Measurements from ENCODE around the gene ZNF585A. TPM values are rescaled to one million over a fixed set of nuclear protein-coding genes. Genes with fewer than 3 reads are reported as not detected.

ZNF585A gene
- total RNA-seq, 3 donors from 2014 or later: 6.1 to 15.1 (median 15.1) TPM

DNA sequence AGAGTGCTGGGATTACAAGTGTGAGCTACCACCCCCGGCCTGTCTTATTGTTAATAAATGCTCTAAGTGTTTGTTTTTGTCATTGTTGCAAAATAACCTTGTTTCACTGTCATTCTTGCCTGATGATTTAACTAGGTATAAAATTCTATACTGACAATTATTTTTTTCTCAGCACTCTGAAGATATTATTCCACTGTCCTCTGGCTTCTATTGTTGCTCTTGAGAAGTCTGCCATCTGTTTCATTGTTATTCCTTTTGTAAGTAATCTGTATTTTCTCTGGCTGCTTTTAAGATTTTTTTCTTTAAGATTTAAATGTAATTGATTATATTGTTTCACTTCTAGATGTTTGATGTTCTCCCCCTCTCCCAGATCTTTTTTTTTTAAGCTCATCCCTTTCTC lies 76.6 kb downstream of the ZNF585A start:
- H3K4me3 ChIP-seq: no peak overlapping the region
- H3K4me1 ChIP-seq: no peaks in the 10 kb centered on the region
- DNase-seq (ENCODE audit: low spot score in 2 of 2): no peak
- H3K27ac ChIP-seq: no peak overlapping the region
- TF ChIP-seq, protein P1, sequence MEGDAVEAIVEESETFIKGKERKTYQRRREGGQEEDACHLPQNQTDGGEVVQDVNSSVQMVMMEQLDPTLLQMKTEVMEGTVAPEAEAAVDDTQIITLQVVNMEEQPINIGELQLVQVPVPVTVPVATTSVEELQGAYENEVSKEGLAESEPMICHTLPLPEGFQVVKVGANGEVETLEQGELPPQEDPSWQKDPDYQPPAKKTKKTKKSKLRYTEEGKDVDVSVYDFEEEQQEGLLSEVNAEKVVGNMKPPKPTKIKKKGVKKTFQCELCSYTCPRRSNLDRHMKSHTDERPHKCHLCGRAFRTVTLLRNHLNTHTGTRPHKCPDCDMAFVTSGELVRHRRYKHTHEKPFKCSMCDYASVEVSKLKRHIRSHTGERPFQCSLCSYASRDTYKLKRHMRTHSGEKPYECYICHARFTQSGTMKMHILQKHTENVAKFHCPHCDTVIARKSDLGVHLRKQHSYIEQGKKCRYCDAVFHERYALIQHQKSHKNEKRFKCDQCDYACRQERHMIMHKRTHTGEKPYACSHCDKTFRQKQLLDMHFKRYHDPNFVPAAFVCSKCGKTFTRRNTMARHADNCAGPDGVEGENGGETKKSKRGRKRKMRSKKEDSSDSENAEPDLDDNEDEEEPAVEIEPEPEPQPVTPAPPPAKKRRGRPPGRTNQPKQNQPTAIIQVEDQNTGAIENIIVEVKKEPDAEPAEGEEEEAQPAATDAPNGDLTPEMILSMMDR (IDR thresholded peaks at IDR 0.05): no peak
- TF ChIP-seq POLR2A (IDR thresholded peaks at IDR 0.05) (no peak), POLR2AphosphoS5 (IDR thresholded peaks at IDR 0.05) (no peak)
- H3K27me3 ChIP-seq: no peaks in the 10 kb centered on the region
- intact Hi-C loops (cut with DNase I; ENCODE audit: low total_unique reads): no loop called here
- H3K9me3 ChIP-seq: peaks cover 73 to 99% of the 10 kb centered on the region in 2 donors
- H3K36me3 ChIP-seq: peaks cover 33% of the 10 kb centered on the region

Other genes starting within 250 kb of the ZNF585A start
- 10 to 100 TPM in 2 of 3 donors, 1 to 10 TPM in 1; 5.1 to 19.2 (median 17.4) TPM for gene ZNF420, start 94.3 kb downstream of the ZNF585A start, total RNA-seq
- 10 to 100 TPM; 17.4 to 28.5 (median 23.0) TPM for gene ZNF585B, start 37.8 kb upstream of the ZNF585A start, total RNA-seq
- 10 to 100 TPM in 2 of 3 donors, 1 to 10 TPM in 1; 7.2 to 15.8 (median 10.5) TPM for gene ZNF383, start 45.5 kb upstream of the ZNF585A start, total RNA-seq
- gene ZNF527, start 198.4 kb upstream of the ZNF585A start, total RNA-seq: 10 to 100 TPM in 1 of 3 donors, 1 to 10 TPM in 2; 6.7 to 14.2 (median 9.5) TPM

Data from breast epithelium (tissue), 4 donors.